Measurements from ENCODE around the gene RHBG. TPM values are rescaled to one million over a fixed set of nuclear protein-coding genes. Genes with fewer than 3 reads are reported as not detected.

RHBG gene
- total and polyA plus RNA-seq, 4 donors: 0.25 to 6.4 (median 2.3) TPM

- 20% methylated on average over 4 of the region's 4 CpGs for WGBS
- no peaks in the 10 kb centered on the region for H3K9me3 ChIP-seq (ENCODE audit: control insufficient read depth in 4 of 4, low read length in 3 of 4)
- DNase-seq (ENCODE audit: low spot score): no peak
- H3K9ac ChIP-seq (ENCODE audit: low read depth in 1 of 2, low read length in 2 of 2): no peak overlapping the region
- H3K4me3 ChIP-seq (ENCODE audit: low read depth in 1 of 3, low read length in 3 of 3): no peak overlapping the region
- peaks cover 4 to 14% (median 5%) of the 10 kb centered on the region in 4 donors for H3K4me1 ChIP-seq (ENCODE audit: control insufficient read depth in 4 of 4, insufficient read depth in 4 of 4, low read length in 3 of 4)
- no peaks in the 10 kb centered on the region for H3K36me3 ChIP-seq (ENCODE audit: control insufficient read depth in 4 of 4, insufficient read depth in 3 of 4, low read depth in 1 of 4, low read length in 3 of 4)
- H3K27ac ChIP-seq (ENCODE audit: low read depth in 1 of 2, low read length in 2 of 2): no peak overlapping the region
- TF ChIP-seq YY1 (IDR thresholded peaks at IDR 0.05): no peak
- no peak for TF ChIP-seq HNF4G (IDR thresholded peaks at IDR 0.05)
- H3K27me3 ChIP-seq (ENCODE audit: control insufficient read depth in 4 of 4, insufficient read depth in 4 of 4, low read length in 3 of 4): peaks cover 0 to 47% (median 30%) of the 10 kb centered on the region in 4 donors
These were observed 64.0 kb downstream of the RHBG start for GRCh38 chr1:156433032-156433431.

- Histone ChIP-seq H3K4me1 (ENCODE audit: control insufficient read depth in 4 of 4, insufficient read depth in 4 of 4, low read length in 3 of 4) (peaks cover 4 to 14% (median 5%) of the 10 kb centered on the region in 4 donors), H3K4me3 (ENCODE audit: low read depth in 1 of 3, low read length in 3 of 3) (no peak overlapping the region), H3K27ac (ENCODE audit: low read depth in 1 of 2, low read length in 2 of 2) (no peak overlapping the region), H3K9ac (ENCODE audit: low read depth in 1 of 2, low read length in 2 of 2) (no peak overlapping the region), H3K27me3 (ENCODE audit: control insufficient read depth in 4 of 4, insufficient read depth in 4 of 4, low read length in 3 of 4) (peaks cover 0 to 44% (median 32%) of the 10 kb centered on the region in 4 donors), H3K36me3 (ENCODE audit: control insufficient read depth in 4 of 4, insufficient read depth in 3 of 4, low read depth in 1 of 4, low read length in 3 of 4) (no peaks in the 10 kb centered on the region), H3K9me3 (ENCODE audit: control insufficient read depth in 4 of 4, low read length in 3 of 4) (no peaks in the 10 kb centered on the region)
- WGBS: 81% methylated on average over 1 of the region's 1 CpG
- TF ChIP-seq SP1 (IDR thresholded peaks at IDR 0.05) (no peak), FOXA2 (IDR thresholded peaks at IDR 0.05) (no peak)
- TF ChIP-seq, protein P1, sequence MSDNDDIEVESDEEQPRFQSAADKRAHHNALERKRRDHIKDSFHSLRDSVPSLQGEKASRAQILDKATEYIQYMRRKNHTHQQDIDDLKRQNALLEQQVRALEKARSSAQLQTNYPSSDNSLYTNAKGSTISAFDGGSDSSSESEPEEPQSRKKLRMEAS (IDR thresholded peaks at IDR 0.05): no peak
- no peak for DNase-seq (ENCODE audit: low spot score)
These were observed 64.6 kb downstream of the RHBG start for GRCh38 chr1:156433602-156434001.

Small RNA genes lying within 50 kb of the gene (small RNA-seq; reads per million reads assigned to genes)
- not detected for gene MIR9-1

Other genes with a start within 250 kb of the RHBG start
- 1 to 10 TPM; 2.3 to 3.5 TPM for gene SEMA4A, start 215.6 kb upstream of the RHBG start, total RNA-seq
- gene SEMA4A, start 215.6 kb upstream of the RHBG start, polyA plus RNA-seq: 1 to 10 TPM; 1.1 to 1.2 TPM
- gene SLC25A44, start 175.1 kb upstream of the RHBG start, total RNA-seq: 10 to 100 TPM; 10.2 to 21.8 TPM
- gene SLC25A44, start 175.1 kb upstream of the RHBG start, polyA plus RNA-seq: 10 to 100 TPM; 15.7 to 16.0 TPM
- 10 to 100 TPM; 24.7 to 41.5 TPM for gene PMF1, start 156.2 kb upstream of the RHBG start, total RNA-seq
- gene PMF1, start 156.2 kb upstream of the RHBG start, polyA plus RNA-seq: 10 to 100 TPM; 32.4 to 63.5 TPM
- under 1 TPM; 0.28 to 0.75 TPM for gene BGLAP, start 127.0 kb upstream of the RHBG start, total RNA-seq
- gene BGLAP, start 127.0 kb upstream of the RHBG start, polyA plus RNA-seq: under 1 TPM in 1 of 2 donors, not detected in 1; 0.06 TPM
- under 1 TPM; 0.23 to 0.75 TPM for gene PAQR6, start 121.2 kb upstream of the RHBG start, total RNA-seq
- gene PAQR6, start 121.2 kb upstream of the RHBG start, polyA plus RNA-seq: under 1 TPM; 0.22 to 0.85 TPM
- gene SMG5, start 86.4 kb upstream of the RHBG start, total RNA-seq: 10 to 100 TPM; 30.3 to 59.1 TPM
- gene SMG5, start 86.4 kb upstream of the RHBG start, polyA plus RNA-seq: 10 to 100 TPM; 22.9 to 41.1 TPM
- 1 to 10 TPM; 1.2 to 1.5 TPM for gene TMEM79, start 84.9 kb upstream of the RHBG start, total RNA-seq
- gene TMEM79, start 84.9 kb upstream of the RHBG start, polyA plus RNA-seq: 1 to 10 TPM; 1.7 to 2.2 TPM
- 10 to 100 TPM; 26.5 to 30.0 TPM for gene GLMP, start 73.5 kb upstream of the RHBG start, total RNA-seq
- gene GLMP, start 73.5 kb upstream of the RHBG start, polyA plus RNA-seq: 10 to 100 TPM; 47.9 to 51.4 TPM
- under 1 TPM in 1 of 2 donors, not detected in 1; 0.67 TPM for gene VHLL, start 69.9 kb upstream of the RHBG start, total RNA-seq
- gene VHLL, start 69.9 kb upstream of the RHBG start, polyA plus RNA-seq: not detected
- gene CCT3, start 30.9 kb upstream of the RHBG start, total RNA-seq: 100 to 1,000 TPM; 135 to 144 TPM
- 100 to 1,000 TPM in 1 of 2 donors, 10 to 100 TPM in 1; 74.5 to 102 TPM for gene CCT3, start 30.9 kb upstream of the RHBG start, polyA plus RNA-seq
- gene TSACC, start 30.7 kb upstream of the RHBG start, total RNA-seq: under 1 TPM in 1 of 2 donors, not detected in 1; 0.28 TPM
- gene TSACC, start 30.7 kb upstream of the RHBG start, polyA plus RNA-seq: 1 to 10 TPM in 1 of 2 donors, under 1 TPM in 1; 0.60 to 2.7 TPM
- gene MEF2D, start 131.6 kb downstream of the RHBG start, total RNA-seq: 1 to 10 TPM; 5.2 to 5.7 TPM
- gene MEF2D, start 131.6 kb downstream of the RHBG start, polyA plus RNA-seq: 1 to 10 TPM; 3.4 to 7.6 TPM
- 1 to 10 TPM in 1 of 2 donors, under 1 TPM in 1; under 0.01 to 8.5 TPM for gene IQGAP3, start 203.4 kb downstream of the RHBG start, total RNA-seq
- gene IQGAP3, start 203.4 kb downstream of the RHBG start, polyA plus RNA-seq: under 1 TPM; 0.11 to 0.75 TPM
- under 1 TPM; 0.08 to 0.14 TPM for gene TTC24, start 210.5 kb downstream of the RHBG start, total RNA-seq
- gene TTC24, start 210.5 kb downstream of the RHBG start, polyA plus RNA-seq: under 1 TPM in 1 of 2 donors, not detected in 1; 0.10 TPM
- 10 to 100 TPM; 20.6 to 35.0 TPM for gene NAXE, start 222.6 kb downstream of the RHBG start, total RNA-seq
- 10 to 100 TPM; 58.9 to 73.8 TPM for gene NAXE, start 222.6 kb downstream of the RHBG start, polyA plus RNA-seq
- gene GPATCH4, start 232.3 kb downstream of the RHBG start, total RNA-seq: 10 to 100 TPM in 1 of 2 donors, 1 to 10 TPM in 1; 7.6 to 18.7 TPM
- 10 to 100 TPM; 13.8 to 23.6 TPM for gene GPATCH4, start 232.3 kb downstream of the RHBG start, polyA plus RNA-seq